GM19397 (cell line): ENCODE measurements around the gene PPTC7.
A peak's percentile ranks its signal among the peaks of the same experiment; 100 is the strongest.
"Not testable (repeated sequence)": the region's sequence is repeated elsewhere in the genome, so short reads cannot be mapped to it uniquely, and the experiment has no call there.

Experiments
- ATAC-seq: cut with Tn5 transposase; IDR thresholded peaks from one replicate; pipeline ENCODE4 v1.9.1; 2021; ENCODE audit warnings: mild to moderate bottlenecking, moderate library complexity; ENCODE audit not compliant: unreplicated experiment

The PPTC7 gene

GRCh38 chr12:110537605-110538409 is 45.3 kb downstream of the PPTC7 start:
- no peak for ATAC-seq

GRCh38 chr12:110536834-110537604 is 46.1 kb downstream of the PPTC7 start:
- no peak for ATAC-seq

GRCh38 chr12:110534811-110535210 is 48.3 kb downstream of the PPTC7 start:
- no peak for ATAC-seq

- no peak for ATAC-seq
These were observed 49.5 kb downstream of the PPTC7 start for GRCh38 chr12:110533607-110534006.

DNA sequence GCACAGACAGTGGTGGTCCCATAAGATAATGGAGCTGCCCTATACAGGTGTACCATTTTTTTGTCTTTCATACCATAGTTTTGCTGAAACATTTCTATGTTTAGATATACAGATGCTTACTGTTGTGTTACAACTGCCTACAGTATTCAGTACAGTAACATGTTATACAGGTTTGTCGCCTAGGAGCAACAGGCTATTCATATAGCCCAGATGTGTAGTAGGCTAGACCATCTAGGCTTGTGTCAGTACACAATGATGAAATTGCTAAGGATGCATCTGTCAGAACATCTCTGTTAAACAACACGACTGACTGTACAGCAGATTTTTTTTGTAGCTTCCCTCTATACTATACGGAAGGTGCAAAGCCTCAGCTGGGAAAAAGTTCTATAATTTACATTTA is 50.5 kb downstream of the PPTC7 start:
- no peak for ATAC-seq

GRCh38 chr12:110531741-110532333 is 51.3 kb downstream of the PPTC7 start:
- peak; percentile 76 for ATAC-seq

DNA sequence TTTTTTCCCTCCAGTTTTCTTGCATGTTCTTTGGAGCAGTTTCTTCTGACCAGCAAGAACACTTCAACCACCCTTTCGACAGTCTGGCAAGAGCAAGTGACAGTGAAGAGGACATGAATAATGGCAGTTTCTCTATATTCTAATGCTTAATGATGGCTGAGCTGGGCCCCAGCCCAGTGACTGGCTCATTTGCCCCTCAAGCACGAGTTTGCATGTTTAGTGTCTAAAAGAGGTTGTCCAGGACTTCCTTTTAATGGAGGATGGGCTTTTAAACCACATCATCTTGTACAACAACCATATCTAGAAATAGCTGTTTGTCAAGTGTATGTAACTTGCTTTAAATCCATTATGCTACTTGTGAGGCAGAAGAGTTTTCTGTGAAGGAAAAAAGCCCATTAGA is 52.6 kb downstream of the PPTC7 start:
- no peak for ATAC-seq

DNA sequence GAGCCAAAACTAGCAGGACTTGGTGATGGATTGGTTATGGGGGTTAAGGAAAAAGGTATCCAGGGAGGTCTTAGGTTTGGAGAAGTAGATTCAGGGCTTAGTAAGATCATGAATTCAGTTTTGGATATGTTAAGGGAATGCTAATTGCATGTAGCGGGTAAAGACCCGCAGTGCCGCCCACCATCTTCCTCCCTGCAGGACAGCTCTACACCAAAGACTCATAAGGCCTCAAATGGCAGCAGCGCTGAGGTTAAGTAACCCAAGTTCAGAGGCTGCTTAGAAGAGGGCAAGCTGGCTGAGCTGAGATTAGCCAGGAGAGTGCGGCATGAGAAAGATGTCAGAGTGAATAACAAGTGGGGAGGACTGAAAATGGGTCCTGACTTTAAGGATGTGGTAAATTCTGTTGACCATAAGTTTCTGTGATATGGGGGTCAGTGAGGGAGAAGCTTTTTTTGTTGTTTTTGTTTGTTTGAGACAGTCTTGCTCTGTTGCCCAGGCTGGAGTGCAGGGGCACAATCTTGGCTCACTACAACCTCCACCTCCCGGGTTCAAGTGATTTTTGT is 54.8 kb downstream of the PPTC7 start:
- no peak for ATAC-seq

GRCh38 chr12:110520876-110521712 is 62.0 kb downstream of the PPTC7 start:
- ATAC-seq = not testable (repeated sequence)

GRCh38 chr12:110518014-110518413 is 65.1 kb downstream of the PPTC7 start:
- not testable (repeated sequence) for ATAC-seq

DNA sequence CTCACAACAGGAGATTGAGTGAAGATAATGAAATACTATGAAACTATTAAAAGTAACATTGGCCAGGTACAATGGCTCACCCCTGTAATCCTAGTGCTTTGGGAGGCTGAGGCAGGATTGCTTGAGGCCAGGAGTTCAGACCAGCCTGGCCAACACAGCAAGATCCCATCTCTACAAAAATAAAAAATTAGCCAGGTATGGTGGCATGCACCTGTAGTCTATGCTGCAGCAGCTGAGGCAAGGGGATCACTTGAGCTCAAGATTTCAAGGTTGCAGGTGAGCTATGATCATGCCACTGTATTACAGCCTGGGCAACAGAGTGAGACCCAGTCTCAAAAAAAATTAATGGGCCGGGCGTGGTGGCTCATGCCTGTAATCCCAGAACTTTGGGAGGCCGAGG is 66.1 kb downstream of the PPTC7 start:
- ATAC-seq = no peak

GRCh38 chr12:110514363-110514762 is 68.8 kb downstream of the PPTC7 start:
- ATAC-seq = no peak

GRCh38 chr12:110513842-110514241 is 69.3 kb downstream of the PPTC7 start:
- ATAC-seq = no peak

DNA sequence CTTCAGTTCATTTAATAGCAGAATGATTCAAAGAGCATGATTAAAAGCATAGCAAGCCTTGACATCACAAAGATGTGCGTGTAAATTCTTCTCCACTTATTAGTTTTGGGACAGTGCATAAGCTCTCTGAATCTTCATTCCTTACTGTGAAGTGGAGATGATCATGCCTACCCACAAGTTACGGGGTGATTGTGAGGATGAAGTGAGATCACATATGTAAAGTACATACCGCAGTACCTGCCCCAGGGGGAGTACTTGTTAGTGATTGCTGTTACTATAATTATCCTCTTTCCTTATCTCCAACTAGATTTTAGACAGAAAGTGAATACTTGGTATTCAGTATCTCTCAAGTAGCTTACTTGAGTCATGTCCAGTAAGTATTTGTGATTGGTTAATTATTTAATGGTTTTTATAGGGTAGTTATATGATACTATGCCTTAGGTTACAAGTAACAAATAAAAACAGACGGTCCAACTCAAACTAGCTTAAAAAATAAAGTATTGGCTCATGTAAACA is 75.0 kb downstream of the PPTC7 start:
- ATAC-seq = no peak

GRCh38 chr12:110505332-110505731 is 77.8 kb downstream of the PPTC7 start:
- ATAC-seq = no peak

GRCh38 chr12:110503432-110503831 is 79.7 kb downstream of the PPTC7 start:
- ATAC-seq = no peak

GRCh38 chr12:110501752-110502738 is 81.1 kb downstream of the PPTC7 start, which contains the start of the genes RAD9B and VPS29:
TSS of gene RAD9B (plus strand) at chr12:110502331. CDS start at chr12:110502338, 7 bp downstream.
TSS of gene VPS29 (minus strand) at chr12:110502111. CDS start at chr12:110502051, 60 bp downstream.
- ATAC-seq = peak; percentile 96

DNA sequence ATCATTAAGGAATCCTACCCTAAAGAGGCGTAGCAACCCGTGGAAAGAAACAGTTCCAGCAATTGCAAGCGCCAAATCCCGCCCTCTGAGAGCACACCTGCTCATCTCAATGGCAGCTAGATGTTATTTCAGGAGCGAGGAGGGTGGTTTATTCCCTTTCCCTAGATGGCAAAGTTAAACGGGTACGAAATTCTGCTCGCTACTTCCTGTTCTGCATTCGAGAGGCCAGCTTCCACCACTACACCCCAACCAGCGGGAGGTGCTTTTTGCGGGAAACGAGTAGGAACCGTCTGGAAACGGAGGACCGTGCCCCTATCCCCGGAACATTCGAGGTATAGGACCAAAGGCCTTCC is 81.7 kb downstream of the PPTC7 start:
- ATAC-seq = no peak
